ENCODE results near the gene RAB3GAP2.
"Not testable (repeated sequence)": the region's sequence is repeated elsewhere in the genome, so short reads cannot be mapped to it uniquely, and the experiment has no call there.

RAB3GAP2 gene

DNA sequence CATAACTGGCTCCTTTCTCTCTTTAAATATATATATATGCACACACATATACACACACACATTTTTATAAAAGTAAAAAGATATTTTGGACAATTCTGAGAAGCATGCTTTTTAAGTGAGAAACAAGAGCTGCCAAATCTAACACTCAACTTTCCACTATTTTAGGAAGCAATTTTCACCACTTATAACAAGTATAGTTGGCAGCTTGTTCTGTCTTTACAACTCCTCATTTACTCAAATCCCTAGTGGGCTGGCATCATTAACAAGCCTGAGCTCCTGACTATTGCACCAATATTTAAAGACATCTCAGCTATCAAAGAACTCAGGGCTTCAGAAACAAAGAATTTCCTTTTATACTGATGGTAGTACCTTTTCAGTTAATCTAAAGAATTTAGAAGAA is 76.6 kb downstream of the RAB3GAP2 start:
- no peak for DNase-seq

DNA sequence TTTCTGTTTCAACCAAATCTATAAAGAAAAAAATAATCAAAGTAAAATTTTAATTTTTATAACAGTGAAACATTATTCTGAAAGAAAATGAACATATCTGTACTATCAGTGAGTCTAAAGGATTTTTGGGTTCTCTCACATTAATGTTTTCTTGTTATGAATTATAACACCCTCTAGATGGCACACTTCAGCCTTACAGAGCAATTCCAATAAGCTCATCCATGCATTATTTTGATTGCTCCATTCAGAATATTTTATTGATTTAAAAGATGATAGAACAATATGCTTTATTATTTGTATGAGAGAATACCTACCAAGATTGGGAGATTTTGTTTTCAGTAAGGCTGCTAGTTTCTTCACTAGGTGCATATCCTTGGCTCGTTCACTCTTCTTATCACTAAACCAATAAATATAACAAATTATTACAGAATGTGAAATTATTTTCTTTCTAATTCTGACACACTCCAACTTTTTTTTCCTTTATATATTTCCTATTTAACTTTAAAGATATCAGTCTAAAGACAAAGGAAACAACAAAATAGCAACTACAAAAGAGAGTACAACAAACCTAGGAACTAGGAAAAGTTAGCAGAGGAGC is 82.4 kb downstream of the RAB3GAP2 start:
- DNase-seq, result peak; percentile 11

DNA sequence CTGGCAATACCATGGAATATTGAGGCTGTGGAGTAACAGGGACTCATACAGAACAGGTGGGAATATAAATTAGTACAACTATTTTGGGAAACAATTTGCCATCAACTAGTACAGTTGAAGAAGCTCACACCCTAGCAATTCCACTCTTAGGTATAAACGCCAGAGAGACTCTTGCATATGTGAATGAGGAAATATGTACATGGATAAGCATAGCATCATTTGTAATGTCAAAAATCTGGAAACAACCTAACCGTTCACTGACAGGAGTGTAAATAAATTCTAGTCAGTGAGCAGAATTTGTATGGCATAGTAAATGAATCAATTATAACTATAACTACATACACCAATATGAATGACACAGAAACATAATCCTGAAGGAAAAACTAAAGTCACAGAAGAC is 83.7 kb downstream of the RAB3GAP2 start:
- no peak for DNase-seq

DNA sequence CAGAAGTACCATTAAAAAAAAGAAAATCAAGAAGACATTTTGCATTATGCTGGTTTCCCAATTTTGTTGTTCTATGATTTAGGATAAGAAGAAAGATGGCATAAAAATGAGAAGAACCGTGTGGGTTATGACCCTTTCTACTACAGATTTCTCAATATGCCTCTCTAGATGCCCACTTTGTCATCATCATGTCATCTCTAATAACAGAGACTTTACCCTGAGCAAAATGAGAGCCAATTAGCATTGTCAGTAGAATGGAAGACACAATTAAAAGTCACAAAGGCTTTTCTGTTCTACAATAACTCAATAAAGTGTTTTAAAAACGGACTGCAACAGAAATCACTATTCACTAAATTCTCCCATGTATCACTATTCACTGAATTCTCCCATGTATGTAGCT is 85.5 kb downstream of the RAB3GAP2 start:
- no peak for DNase-seq

GRCh38 chr1:220184506-220184905 is 87.7 kb downstream of the RAB3GAP2 start:
- no peak for DNase-seq

GRCh38 chr1:220182656-220183055 is 89.6 kb downstream of the RAB3GAP2 start:
- DNase-seq, result no peak

DNA sequence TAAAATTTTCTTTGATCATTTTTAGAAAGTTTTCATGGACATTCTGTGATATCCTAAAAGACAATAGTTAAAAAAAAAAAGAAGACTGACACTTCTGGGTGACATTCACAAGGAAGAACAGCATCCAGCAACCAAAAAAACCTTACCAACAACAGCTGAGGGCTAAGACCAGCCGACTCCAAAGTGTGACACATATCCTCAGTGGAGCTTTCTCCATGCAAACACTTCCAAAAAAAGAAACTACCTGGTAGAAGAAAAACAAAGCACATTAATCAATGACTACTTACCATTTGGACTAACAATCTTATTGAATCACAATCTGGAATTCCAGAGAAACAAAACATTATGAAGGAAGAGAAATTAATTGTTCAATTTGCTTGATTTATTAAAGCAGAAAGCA is 90.1 kb downstream of the RAB3GAP2 start:
- DNase-seq, result no peak

- DNase-seq, result no peak
Measured at GRCh38 chr1:220176540-220176939, 95.7 kb downstream of the RAB3GAP2 start.

GRCh38 chr1:220170836-220171526 is 101.3 kb downstream of the RAB3GAP2 start:
- DNase-seq, result no peak

- DNase-seq, result not testable (repeated sequence)
Measured at GRCh38 chr1:220169887-220170286, 102.4 kb downstream of the RAB3GAP2 start.

DNA sequence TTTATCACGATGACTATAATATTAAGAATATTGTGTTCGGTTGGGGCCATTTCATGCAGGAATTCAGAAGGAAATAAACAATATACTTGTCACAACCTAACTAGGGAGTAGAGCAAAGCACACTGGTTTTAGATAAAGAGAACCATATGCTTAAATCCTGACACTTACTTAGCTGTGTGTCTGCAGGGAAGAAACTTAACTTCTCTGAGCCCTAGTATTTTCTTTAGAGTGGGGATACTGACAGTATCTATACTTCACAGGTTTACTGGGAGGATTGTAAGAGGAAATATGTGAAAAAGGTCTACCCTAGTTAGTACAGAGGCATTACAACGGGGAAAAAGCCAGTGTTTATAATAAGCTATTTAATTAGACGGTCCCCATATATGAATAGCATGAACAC is 105.4 kb downstream of the RAB3GAP2 start:
- no peak for DNase-seq

DNA sequence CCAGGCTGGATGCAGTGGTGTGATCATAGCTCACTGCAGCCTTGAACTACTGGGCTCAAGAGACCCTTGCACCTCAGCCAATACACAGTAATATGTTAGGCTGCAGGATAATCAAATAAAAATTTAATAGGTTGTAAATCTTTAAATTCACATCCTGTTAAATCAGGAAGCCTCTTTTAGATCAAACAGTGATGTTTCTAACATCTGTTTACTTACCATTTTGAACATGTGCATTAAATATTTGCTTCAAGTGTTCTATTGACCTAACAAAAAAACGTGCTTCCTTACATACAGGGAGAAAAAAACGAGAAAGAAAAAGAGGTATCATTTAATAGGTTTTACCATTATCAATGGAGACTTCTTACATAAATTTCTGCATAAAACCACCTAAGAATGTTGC is 107.7 kb downstream of the RAB3GAP2 start:
- DNase-seq, result no peak

DNA sequence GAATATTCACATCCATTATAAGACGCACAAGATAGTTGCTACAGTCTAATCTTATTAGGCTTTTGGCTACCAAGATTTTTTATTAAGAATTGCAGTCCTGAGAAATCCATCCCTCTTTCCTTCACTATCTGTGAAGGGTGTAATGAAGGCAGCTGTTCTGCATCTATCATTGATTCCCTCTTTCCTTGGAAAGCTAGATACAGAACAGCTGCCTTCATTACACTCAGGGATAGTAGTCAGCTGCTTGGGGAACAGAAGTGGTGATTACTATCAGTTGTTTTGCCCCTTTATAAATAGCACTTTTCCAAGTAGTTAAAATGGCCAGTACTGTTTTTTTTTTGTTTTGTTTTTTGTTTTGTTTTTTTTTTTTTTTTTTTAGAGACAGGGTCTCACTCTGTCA is 108.1 kb downstream of the RAB3GAP2 start:
- DNase-seq, result no peak

DNA sequence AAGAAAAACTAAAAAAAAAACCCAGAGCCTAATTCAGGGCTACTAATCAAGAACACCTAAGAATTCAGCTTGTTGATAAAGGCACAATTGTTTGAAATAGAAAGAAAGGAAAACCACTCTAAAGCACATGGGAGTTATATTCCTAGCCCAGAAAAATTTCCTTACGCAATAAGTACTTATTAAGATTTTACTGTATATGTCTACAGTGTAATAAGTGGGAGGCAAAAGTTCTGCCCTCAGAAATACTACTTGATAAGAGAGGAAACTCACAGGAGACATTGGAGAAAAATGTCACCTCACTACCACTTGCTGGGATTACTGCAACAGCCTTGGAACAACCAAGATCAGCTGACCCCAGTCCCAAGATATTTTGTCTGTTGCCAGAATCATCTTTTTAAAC is 112.2 kb downstream of the RAB3GAP2 start:
- DNase-seq, result no peak

- DNase-seq, result no peak
Measured at GRCh38 chr1:220159041-220159440, 113.2 kb downstream of the RAB3GAP2 start.

DNA sequence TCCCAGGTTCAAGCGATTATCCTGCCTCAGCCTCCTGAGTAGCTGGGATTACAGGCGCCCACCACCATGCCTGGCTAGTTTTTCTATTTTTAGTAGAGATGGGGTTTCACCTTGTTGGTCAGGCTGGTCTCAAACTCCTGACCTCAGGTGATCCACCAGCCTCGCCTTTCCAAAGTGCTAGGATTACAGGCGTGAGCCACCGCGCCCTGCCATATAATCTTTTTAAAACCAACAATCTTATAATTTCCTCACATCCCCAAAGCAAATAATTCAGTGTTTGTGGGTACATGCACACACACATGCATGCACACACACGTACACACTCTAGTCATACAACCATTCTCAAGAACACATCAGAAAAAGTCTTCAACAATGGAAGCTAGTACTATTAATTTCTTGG is 113.7 kb downstream of the RAB3GAP2 start:
- DNase-seq, result not testable (repeated sequence)

DNA sequence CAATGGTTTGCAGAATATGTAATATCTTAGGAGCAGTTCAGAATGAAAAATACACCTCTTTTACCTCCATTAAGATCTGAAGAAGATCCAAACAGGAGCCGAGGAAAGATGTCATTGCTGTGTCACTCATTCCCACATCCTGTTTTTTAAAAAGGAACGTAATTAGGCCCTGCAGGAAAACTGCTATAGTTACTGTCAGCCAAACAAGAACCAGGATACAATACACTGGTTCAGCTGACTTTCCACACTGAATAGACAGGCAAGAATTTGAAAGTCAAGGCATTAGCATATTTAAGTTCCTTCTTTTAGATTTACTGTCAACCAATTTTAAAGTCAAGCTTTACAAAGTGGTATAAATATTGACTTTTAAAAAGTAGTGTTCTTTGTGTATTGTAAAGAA is 114.5 kb downstream of the RAB3GAP2 start:
- DNase-seq, result no peak

GRCh38 chr1:220156620-220157146 is 115.6 kb downstream of the RAB3GAP2 start:
- DNase-seq, result no peak

GRCh38 chr1:220153147-220153546 is 119.1 kb downstream of the RAB3GAP2 start:
- DNase-seq, result no peak

DNA sequence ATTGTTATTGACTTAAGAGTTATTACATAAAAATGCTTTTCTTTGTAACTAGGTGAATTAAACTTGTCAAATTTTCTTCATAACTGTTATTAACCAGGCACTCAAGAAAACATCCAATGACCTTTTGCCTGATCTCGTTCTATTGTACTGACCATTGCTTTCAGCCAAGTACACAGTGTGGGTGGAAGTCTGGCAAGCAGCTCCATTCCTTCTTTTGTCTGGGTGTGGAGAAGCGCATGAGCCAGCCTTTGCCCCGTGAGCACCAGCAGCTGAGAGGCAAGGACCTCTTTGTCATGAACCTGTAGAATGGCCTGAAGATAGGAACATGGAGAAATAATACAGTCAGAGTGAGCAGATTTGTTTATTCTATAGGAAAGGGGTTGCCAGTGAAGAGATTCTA is 120.8 kb downstream of the RAB3GAP2 start:
- no peak for DNase-seq

DNA sequence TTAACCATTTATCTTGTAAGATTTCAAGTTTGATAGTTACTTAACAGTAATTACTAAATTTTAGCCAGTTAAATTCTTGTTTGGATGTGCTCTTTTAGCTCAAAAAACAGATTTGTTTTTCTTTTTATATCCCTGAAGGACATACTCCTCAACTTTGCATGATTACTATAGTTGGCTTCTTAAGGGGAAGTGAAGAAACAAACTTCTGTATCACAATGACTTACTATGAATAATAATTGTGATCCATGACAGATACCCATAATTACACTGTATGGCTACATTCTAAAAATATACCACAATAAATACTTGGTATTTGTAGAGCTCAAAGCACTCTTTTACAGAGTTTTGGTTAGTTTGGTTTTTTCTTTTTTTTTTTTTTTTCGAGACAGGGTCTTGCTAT is 122.5 kb downstream of the RAB3GAP2 start:
- no peak for DNase-seq

- no peak for DNase-seq
Measured at GRCh38 chr1:220144051-220144450, 128.2 kb downstream of the RAB3GAP2 start.

GRCh38 chr1:220139966-220140365 is 132.3 kb downstream of the RAB3GAP2 start:
- no peak for DNase-seq

DNA sequence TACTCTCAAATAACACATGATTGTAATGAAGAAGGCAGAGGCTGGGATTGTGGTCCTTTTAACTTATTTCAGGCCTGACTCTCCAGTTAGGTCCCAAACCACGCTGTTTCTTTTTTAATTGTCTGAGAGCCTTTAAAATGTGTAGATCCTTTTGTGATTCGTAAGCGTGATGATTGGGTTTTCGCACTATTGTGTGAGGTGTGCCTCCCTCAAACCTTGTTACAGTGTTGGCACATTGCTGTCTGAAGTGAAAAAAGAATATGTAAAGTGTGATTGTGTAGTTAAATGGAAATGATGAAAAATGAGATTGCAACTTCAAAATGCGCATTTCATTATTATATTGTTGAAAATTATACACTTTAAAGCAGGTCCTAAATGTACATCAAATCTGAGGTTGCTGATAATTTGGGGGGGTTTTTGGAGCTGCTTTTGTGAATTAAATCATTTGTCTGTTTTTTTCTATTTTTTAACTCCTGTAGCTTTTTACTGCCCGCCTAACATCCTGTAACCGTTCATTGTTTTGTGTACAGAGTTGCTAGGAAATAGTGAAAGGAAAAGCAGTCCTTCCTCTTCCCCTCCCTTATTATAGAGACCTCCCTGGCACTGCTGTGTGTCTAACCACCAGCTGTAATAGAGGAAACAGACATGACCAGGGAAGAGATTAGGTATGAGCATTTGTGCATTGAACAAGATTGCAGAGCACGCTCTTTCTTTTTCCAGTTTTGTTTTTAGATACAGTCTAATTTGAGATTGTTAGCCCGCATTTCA is 135.1 kb downstream of the RAB3GAP2 start:
- DNase-seq, result peak; percentile 55

Measured in CD4-positive, alpha-beta T cell treated with Interleukin-10 for 1 hour (primary cell).